ENCODE measurements around the gene SMAD3.

- TF ChIP-seq, protein P1, sequence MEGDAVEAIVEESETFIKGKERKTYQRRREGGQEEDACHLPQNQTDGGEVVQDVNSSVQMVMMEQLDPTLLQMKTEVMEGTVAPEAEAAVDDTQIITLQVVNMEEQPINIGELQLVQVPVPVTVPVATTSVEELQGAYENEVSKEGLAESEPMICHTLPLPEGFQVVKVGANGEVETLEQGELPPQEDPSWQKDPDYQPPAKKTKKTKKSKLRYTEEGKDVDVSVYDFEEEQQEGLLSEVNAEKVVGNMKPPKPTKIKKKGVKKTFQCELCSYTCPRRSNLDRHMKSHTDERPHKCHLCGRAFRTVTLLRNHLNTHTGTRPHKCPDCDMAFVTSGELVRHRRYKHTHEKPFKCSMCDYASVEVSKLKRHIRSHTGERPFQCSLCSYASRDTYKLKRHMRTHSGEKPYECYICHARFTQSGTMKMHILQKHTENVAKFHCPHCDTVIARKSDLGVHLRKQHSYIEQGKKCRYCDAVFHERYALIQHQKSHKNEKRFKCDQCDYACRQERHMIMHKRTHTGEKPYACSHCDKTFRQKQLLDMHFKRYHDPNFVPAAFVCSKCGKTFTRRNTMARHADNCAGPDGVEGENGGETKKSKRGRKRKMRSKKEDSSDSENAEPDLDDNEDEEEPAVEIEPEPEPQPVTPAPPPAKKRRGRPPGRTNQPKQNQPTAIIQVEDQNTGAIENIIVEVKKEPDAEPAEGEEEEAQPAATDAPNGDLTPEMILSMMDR (IDR thresholded peaks at IDR 0.05) = no peak
- no peak for TF ChIP-seq EZH2phosphoT487 (IDR thresholded peaks at IDR 0.05)
Observed at GRCh38 chr15:67106764-67107013, 41.3 kb downstream of the SMAD3 start.
